Mesodermal cell (in vitro differentiated cells): ENCODE measurements around the gene COPB1.

Experiments
- H3K27ac ChIP-seq: 2 replicates; pipeline ENCODE4 v1.7.0; 2013; ENCODE audit warnings: mild to moderate bottlenecking, low read depth, low read length, moderate library complexity; ENCODE audit not compliant: severe bottlenecking
- H3K36me3 ChIP-seq: 2 replicates; pipeline ENCODE4 v1.7.1; 2013; ENCODE audit warnings: mild to moderate bottlenecking, low read length, moderate library complexity; ENCODE audit not compliant: control insufficient read depth, insufficient read depth
- H3K4me1 ChIP-seq: one replicate; pipeline ENCODE4 v1.7.1; 2013; ENCODE audit warnings: mild to moderate bottlenecking, low read length; ENCODE audit not compliant: insufficient read depth, control insufficient read depth, poor library complexity, severe bottlenecking
- H3K4me3 ChIP-seq: 2 replicates; pipeline ENCODE4 v1.7.0; 2013; ENCODE audit warnings: low read length, control low read depth, mild to moderate bottlenecking; ENCODE audit not compliant: insufficient read depth, poor library complexity, severe bottlenecking; ENCODE audit errors: extremely low read depth
- H3K9me3 ChIP-seq: 2 replicates; pipeline ENCODE4 v1.7.1; 2013; ENCODE audit warnings: mild to moderate bottlenecking, low read length, moderate library complexity; ENCODE audit not compliant: control insufficient read depth
- WGBS, 2 experiments: methylation state at CpG; one replicate each; pipeline ENCODE4 v1.1.5; 2013; ENCODE audit warnings: missing lambda C conversion rate in 2 of 2; ENCODE audit not compliant: insufficient coverage in 2 of 2; 5-methylcytosine and 5-hydroxymethylcytosine counted together

COPB1 gene

DNA sequence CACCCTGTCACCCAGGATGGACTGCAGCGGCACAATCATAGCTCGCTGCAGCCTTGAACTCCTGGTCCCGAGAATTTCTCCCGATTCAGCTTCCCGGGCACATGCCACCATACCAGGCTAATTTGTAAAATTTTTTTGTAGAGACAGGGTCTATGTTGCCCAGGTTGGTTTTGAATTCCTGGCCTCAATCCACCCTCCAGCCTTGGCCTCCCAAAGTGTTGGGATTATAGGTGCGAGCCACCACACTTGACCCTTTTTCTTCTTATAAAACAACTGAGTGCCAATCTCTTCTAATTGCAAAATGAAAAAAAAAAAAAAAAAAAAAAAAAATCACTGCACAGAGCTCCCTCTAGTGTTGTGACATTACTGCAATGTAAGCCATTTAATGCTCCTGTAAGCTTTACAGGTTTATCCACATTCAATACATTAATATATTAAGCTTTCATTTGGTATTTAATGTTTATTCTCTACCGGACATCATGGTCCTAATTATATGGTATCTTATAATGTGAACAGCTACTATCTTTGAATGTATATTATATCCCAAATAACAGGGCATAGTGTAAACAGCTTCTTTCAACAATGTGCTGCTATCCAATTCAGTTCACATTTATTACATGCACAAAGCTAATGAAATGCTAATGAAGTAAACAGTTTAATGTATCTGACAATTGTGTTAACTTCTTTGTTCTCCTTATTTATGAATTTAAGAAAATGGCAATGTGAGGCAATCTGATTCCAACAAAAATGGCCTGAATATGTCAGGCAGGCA, 44.6 kb downstream of the COPB1 start:
- 87 to 100% methylated on average over 2 to 4 of the region's 7 CpGs for WGBS, 2 experiments

GRCh38 chr11:14451825-14452224, 47.8 kb downstream of the COPB1 start:
- peaks cover 4% of the 10 kb centered on the region for H3K9me3 ChIP-seq
- no peak overlapping the region for H3K27ac ChIP-seq
- no peak overlapping the region for H3K4me3 ChIP-seq
- no peaks in the 10 kb centered on the region for H3K4me1 ChIP-seq
- WGBS, 2 experiments, result no CpG with 5 or more reads among the region's 1 CpG
- peaks cover 50% of the 10 kb centered on the region for H3K36me3 ChIP-seq

More for the DNA sequence above, 44.6 kb downstream of the COPB1 start:
- Histone ChIP-seq H3K27ac (peak overlapping the region; percentile 52), H3K36me3 (peaks cover 75% of the 10 kb centered on the region), H3K9me3 (peaks cover 4% of the 10 kb centered on the region), H3K4me1 (no peaks in the 10 kb centered on the region), H3K4me3 (no peak overlapping the region)

GRCh38 chr11:14449302-14449714, 50.3 kb downstream of the COPB1 start:
- Histone ChIP-seq H3K36me3 (peaks cover 31% of the 10 kb centered on the region), H3K9me3 (peaks cover 4% of the 10 kb centered on the region), H3K4me3 (no peak overlapping the region), H3K27ac (no peak overlapping the region), H3K4me1 (peaks cover 9% of the 10 kb centered on the region)
- 90 to 100% methylated on average over 1 of the region's 1 CpG for WGBS, 2 experiments

DNA sequence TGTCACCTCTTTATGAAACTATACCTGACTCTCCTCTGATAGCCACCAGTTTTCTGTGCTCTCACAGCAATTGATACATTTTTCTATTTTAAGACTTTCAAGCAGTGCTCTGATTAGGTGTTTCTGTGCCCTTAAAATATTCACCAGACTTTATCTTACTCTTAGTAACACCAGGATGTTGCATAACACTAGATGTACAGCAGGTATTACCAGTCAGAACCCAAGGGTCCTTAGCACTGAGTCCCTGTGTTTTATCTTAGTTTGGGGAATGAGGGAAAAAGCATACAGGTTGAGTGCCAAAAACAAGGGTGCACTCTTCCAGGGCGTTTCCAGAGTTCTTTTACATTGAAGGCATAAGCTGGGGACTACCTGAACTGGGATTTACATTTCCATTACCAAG, 51.4 kb downstream of the COPB1 start:
- H3K4me1 ChIP-seq, result peaks cover 9% of the 10 kb centered on the region
- H3K9me3 ChIP-seq, result peaks cover 4% of the 10 kb centered on the region
- no peak overlapping the region for H3K27ac ChIP-seq
- WGBS, 2 experiments, result 83% methylated on average over 1 of the region's 1 CpG; no CpG with 5 or more reads in 1 of the 2 experiments
- H3K36me3 ChIP-seq, result peaks cover 21% of the 10 kb centered on the region
- H3K4me3 ChIP-seq, result no peak overlapping the region

GRCh38 chr11:14446701-14447169, 52.9 kb downstream of the COPB1 start:
- no peak overlapping the region for H3K27ac ChIP-seq
- H3K9me3 ChIP-seq, result peaks cover under 1% of the 10 kb centered on the region
- H3K36me3 ChIP-seq, result peaks cover 6% of the 10 kb centered on the region
- H3K4me1 ChIP-seq, result peaks cover 9% of the 10 kb centered on the region
- H3K4me3 ChIP-seq, result no peak overlapping the region

GRCh38 chr11:14445542-14446530, 53.8 kb downstream of the COPB1 start:
- no peak overlapping the region for H3K4me3 ChIP-seq
- 80 to 88% methylated on average over 1 of the region's 2 CpGs for WGBS, 2 experiments
- H3K27ac ChIP-seq, result no peak overlapping the region
- H3K36me3 ChIP-seq, result no peaks in the 10 kb centered on the region
- peaks cover 9% of the 10 kb centered on the region for H3K4me1 ChIP-seq
- H3K9me3 ChIP-seq, result no peaks in the 10 kb centered on the region

DNA sequence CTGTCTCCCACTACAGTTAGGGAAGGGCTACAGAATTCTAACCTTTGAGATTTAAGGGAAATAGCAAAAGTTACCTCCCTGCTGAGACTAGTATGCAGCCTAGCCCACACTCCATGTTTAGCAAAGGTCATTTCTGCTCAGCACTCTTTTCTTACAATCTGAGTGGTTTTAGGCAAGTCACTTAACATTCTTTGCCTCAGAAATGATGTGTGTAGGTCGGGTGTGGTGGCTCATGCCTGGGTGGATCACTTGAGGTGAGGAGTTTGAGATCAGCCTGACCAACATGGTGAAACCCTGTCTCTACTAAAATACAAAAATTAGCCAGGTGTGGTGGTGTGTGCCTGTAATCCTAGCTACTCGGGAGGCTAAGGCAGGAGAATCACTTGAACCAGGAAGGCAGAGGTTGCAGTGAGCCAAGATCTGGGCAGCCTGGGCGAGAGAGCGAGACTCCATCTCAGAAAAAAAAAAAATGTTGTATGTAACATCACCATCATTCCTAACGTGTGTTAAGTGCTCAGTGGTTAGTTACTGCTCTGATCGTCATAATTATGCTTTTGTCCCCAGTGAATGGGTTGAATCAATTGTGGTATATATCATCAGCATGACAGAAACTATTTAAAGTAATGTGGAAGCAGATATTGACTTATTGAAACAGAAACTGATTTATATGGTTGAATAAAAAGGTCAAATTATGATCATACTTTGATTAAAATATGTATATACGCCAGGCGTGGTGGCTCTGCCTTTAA, 55.0 kb downstream of the COPB1 start:
- peaks cover 9% of the 10 kb centered on the region for H3K4me1 ChIP-seq
- WGBS, 2 experiments, result 100% methylated on average over 2 to 4 of the region's 8 CpGs
- H3K9me3 ChIP-seq, result no peaks in the 10 kb centered on the region
- H3K27ac ChIP-seq, result no peak overlapping the region
- no peaks in the 10 kb centered on the region for H3K36me3 ChIP-seq
- H3K4me3 ChIP-seq, result no peak overlapping the region

GRCh38 chr11:14443638-14444037, 56.0 kb downstream of the COPB1 start:
- 100% methylated on average over 1 of the region's 1 CpG for WGBS, 2 experiments
- no peaks in the 10 kb centered on the region for H3K36me3 ChIP-seq
- no peaks in the 10 kb centered on the region for H3K9me3 ChIP-seq
- H3K4me3 ChIP-seq, result no peak overlapping the region
- no peak overlapping the region for H3K27ac ChIP-seq
- peaks cover 9% of the 10 kb centered on the region for H3K4me1 ChIP-seq

GRCh38 chr11:14435717-14436512, 63.7 kb downstream of the COPB1 start:
- Histone ChIP-seq H3K27ac (no peak overlapping the region), H3K4me1 (peaks cover 9% of the 10 kb centered on the region), H3K9me3 (no peaks in the 10 kb centered on the region), H3K4me3 (no peak overlapping the region), H3K36me3 (no peaks in the 10 kb centered on the region)
- WGBS, 2 experiments, result 71 to 76% methylated on average over 2 to 3 of the region's 3 CpGs

DNA sequence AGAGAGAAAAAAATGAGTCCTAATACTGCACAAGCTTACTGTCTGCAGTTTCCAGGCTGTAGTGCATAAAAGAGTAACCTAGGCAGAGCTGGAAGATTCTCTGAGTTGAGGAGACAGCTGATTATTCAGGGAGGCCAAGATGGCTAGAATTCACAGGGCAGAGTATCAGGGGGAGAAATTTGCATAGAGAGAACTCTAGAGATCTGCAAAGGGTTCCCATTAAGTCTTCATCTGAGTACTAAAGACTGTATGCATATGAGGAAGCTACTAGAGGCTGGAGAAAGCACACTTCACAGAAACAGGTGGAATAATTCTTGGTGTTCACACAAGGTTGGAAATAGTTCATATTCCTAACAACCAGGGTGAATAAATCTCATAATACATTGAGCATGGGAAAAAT, 74.0 kb downstream of the COPB1 start:
- Histone ChIP-seq H3K4me1 (peaks cover 36% of the 10 kb centered on the region), H3K36me3 (no peaks in the 10 kb centered on the region), H3K4me3 (no peak overlapping the region), H3K9me3 (no peaks in the 10 kb centered on the region), H3K27ac (no peak overlapping the region)
